ENCODE data around the gene CEP70.

- TF ChIP-seq POLR2A (IDR thresholded peaks at IDR 0.05): no peak
- no peak for TF ChIP-seq CTCF (IDR thresholded peaks at IDR 0.05)
Measured at GRCh38 chr3:138461246-138461645, 132.8 kb downstream of the CEP70 start.

Measured in body of pancreas (tissue), 4 donors.